Measurements from ENCODE around the gene CFP.

DNA sequence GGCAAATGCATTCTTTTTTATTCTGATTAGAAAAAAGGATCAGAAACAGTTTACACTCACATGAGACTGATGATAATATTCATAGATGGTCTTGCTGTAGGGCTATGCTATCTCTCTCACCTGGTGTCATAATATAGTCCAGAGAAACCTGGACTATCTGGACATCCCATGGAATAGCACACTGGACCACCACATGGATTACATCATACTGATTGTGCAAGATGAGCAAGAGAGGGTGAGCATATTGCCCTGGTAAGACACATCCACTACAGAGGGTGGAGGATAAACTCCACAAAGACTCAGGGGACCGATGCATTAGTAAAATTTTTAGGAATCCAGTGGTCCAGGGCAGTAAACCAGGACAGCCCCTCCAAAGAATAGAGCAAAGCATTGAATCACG lies 18.2 kb downstream of the CFP start:
- TF ChIP-seq, protein P1, sequence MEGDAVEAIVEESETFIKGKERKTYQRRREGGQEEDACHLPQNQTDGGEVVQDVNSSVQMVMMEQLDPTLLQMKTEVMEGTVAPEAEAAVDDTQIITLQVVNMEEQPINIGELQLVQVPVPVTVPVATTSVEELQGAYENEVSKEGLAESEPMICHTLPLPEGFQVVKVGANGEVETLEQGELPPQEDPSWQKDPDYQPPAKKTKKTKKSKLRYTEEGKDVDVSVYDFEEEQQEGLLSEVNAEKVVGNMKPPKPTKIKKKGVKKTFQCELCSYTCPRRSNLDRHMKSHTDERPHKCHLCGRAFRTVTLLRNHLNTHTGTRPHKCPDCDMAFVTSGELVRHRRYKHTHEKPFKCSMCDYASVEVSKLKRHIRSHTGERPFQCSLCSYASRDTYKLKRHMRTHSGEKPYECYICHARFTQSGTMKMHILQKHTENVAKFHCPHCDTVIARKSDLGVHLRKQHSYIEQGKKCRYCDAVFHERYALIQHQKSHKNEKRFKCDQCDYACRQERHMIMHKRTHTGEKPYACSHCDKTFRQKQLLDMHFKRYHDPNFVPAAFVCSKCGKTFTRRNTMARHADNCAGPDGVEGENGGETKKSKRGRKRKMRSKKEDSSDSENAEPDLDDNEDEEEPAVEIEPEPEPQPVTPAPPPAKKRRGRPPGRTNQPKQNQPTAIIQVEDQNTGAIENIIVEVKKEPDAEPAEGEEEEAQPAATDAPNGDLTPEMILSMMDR (IDR thresholded peaks at IDR 0.05): no peak
- TF ChIP-seq POLR2A (IDR thresholded peaks at IDR 0.05): no peak

All from breast epithelium (tissue), 3 donors.